Gastrocnemius medialis (tissue), 4 donors: ENCODE measurements around the gene OTULIN. TPM values are rescaled to one million over a fixed set of nuclear protein-coding genes. Genes with fewer than 3 reads are reported as not detected.
A peak's percentile ranks its signal among the peaks of the same experiment; 100 is the strongest.

Experiments used
- ATAC-seq, 2 donors: fragments of 150-250 bp; one replicate each; pipeline ENCODE4 v1.9.1; 2016
- DNase-seq, 2 donors: peaks; one replicate each; pipeline ENCODE4 v3.0.0-alpha.2; 2019
- H3K27ac ChIP-seq, 4 donors: fragments of 200-600 bp; sonication (generic); 1 replicate in 1 of 4; 2 replicates in 3 of 4; pipeline ENCODE4 v1.5.1; 2016 to 2018; ENCODE audit warnings: mild to moderate bottlenecking in 2 of 4, moderate library complexity in 1 of 4
- H3K27me3 ChIP-seq, 3 donors: fragments of 200-600 bp; sonication (generic) in 2 of 3; 1 replicate in 1 of 3; 2 replicates in 2 of 3; pipeline versions ENCODE4 v1.5.1 to v1.6.0; 2016 to 2019; ENCODE audit warnings: mild to moderate bottlenecking in 1 of 3, moderate library complexity in 1 of 3
- H3K36me3 ChIP-seq, 2 donors: fragments of 200-600 bp; sonication (generic) in 1 of 2; one replicate each; pipeline ENCODE4 v1.5.1; 2017 to 2018
- H3K4me1 ChIP-seq, 2 donors: fragments of 200-600 bp; sonication (generic) in 1 of 2; one replicate each; pipeline ENCODE4 v1.5.1; 2016 to 2017; ENCODE audit warnings: mild to moderate bottlenecking in 2 of 2
- H3K4me3 ChIP-seq, 4 donors: fragments of 200-600 bp; sonication (generic) in 3 of 4; 1 replicate in 1 of 4; 2 replicates in 3 of 4; pipeline ENCODE4 v1.5.1; 2016 to 2019; ENCODE audit warnings: mild to moderate bottlenecking in 2 of 4
- H3K9me3 ChIP-seq, 3 donors: fragments of 200-600 bp; sonication (generic) in 2 of 3; 1 replicate in 1 of 3; 2 replicates in 2 of 3; pipeline ENCODE4 v1.5.1; 2016 to 2019
- POLR2A ChIP-seq, 2 donors: fragments of 450-650 bp; IDR thresholded peaks; one replicate each; pipeline ENCODE4 v1.6.1; 2017; ENCODE audit warnings: antibody characterized with exemption in 2 of 2, mild to moderate bottlenecking in 2 of 2, moderate library complexity in 2 of 2
- in situ Hi-C, 4 donors: fragments of 200-750 bp; cut with MboI; loops; one replicate each; pipeline versions ENCODE4 v1.15.0 to v1.8.0; 2017; ENCODE audit warnings: low sequenced_read_pairs in 4 of 4
- intact Hi-C: fragments of 100-400 bp; cut with DNase I; formaldehyde crosslinking; loops from one replicate; pipeline ENCODE4 v1.15.1; 2023; ENCODE audit warnings: low total_unique reads
- total RNA-seq, 4 donors: library from RNA; depleted of rRNA; stranded (reverse); fragments of >200 nt; gene quantifications; one replicate each; pipeline versions ENCODE4 v1.1.0 to v1.2.3, GENCODE V29; 2016
- TF ChIP-seq, protein P1 (sequence below), 5 experiments: fragments of 450-650 bp in 3 of 5; fragments of 200-600 bp in 2 of 5; sonication (generic) in 2 of 5; IDR thresholded peaks in 4 of 5; conservative IDR thresholded peaks in 1 of 5; 1 replicate in 4 of 5; 2 replicates in 1 of 5; pipeline ENCODE4 v1.5.1; 2016 to 2019; ENCODE audit warnings: antibody characterized with exemption in 5 of 5, mild to moderate bottlenecking in 3 of 5, moderate library complexity in 3 of 5

The OTULIN gene
- total RNA-seq, 4 donors from 2014 or later = 15.1 to 28.3 (median 20.2) TPM

DNA sequence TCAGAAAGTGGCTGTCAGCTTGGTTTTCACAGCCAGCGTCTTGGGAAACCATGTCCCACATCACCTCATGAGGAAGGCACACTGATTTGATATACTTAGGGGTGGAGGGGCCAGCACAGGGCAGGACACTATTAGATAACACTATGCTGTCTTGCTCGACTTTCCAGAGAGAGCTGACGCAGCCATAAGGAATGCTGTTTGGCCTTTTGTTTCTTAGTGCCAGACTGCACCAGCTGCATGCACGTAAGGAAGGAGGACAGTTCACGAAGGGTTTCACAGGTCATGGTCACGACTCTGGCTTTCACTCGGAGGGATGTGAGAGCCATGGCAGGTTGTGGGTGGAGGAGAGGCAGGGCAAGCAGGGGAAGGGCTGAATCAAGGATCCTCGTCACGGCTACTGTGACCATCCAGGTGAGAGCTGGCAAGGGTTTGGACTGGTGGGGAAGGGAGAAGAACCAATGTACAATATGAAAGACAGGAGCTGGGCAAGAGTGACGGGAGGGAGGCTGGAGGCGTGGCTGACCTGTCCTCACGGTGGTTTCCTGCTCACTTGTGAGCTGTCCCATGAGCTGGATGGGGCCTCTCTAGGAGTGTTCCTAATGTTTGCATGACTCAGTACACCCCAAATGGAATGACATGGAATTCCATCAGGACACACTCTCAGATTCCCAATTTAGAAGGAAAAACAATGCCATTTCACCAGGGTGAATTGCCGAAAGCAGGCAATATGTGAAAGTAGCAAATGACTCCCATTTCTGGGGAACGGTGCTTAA lies 61.7 kb downstream of the OTULIN start:
- Histone ChIP-seq H3K4me1 (peaks cover 39 to 44% of the 10 kb centered on the region in 2 donors), H3K36me3 (no peaks in the 10 kb centered on the region), H3K27me3 (no peaks in the 10 kb centered on the region), H3K27ac (peak overlapping the region; percentile 77 to 88 (median 83)), H3K9me3 (no peaks in the 10 kb centered on the region), H3K4me3 (no peak overlapping the region)
- TF ChIP-seq, protein P1, sequence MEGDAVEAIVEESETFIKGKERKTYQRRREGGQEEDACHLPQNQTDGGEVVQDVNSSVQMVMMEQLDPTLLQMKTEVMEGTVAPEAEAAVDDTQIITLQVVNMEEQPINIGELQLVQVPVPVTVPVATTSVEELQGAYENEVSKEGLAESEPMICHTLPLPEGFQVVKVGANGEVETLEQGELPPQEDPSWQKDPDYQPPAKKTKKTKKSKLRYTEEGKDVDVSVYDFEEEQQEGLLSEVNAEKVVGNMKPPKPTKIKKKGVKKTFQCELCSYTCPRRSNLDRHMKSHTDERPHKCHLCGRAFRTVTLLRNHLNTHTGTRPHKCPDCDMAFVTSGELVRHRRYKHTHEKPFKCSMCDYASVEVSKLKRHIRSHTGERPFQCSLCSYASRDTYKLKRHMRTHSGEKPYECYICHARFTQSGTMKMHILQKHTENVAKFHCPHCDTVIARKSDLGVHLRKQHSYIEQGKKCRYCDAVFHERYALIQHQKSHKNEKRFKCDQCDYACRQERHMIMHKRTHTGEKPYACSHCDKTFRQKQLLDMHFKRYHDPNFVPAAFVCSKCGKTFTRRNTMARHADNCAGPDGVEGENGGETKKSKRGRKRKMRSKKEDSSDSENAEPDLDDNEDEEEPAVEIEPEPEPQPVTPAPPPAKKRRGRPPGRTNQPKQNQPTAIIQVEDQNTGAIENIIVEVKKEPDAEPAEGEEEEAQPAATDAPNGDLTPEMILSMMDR (IDR thresholded peaks at IDR 0.05 in 4 of 5, conservative IDR thresholded peaks at IDR 0.05 in 1 of 5) = no peak
- no peak for TF ChIP-seq POLR2A (IDR thresholded peaks at IDR 0.05)
- peak; percentile 70 to 71 for ATAC-seq
- peak; percentile 77 to 79 for DNase-seq
- intact Hi-C loops = loop anchor here (2.0 to 5.0 kb wide), 3 partner anchors 35 to 96 kb away; no protein-coding TSS in a partner anchor
- in situ Hi-C loops = loop anchor here (10.0 to 25.0 kb wide), 2 partner anchors 136 to 279 kb away; partner anchors contain the start of gene ANKH (in 2 of the 4)

DNA sequence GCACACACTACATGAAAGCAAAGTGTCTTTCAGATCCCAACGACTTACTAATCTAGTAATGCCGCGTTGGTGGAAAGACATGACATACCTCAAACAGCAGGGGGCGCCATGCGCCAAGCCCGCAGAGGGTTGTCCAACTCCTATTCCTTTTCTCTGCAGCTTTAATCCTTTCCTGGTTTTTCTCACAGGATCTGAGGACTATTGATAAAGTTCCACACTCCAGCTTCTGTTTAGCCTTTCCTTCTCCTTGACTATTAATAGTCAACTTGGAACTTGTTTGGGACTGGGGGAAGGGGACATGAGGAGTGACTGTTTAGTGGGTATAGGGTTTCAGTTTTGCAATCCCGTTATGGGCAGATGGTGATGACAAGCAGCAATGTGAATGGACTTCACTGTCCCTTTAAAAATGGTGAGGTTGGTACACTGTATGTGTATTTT lies 62.9 kb downstream of the OTULIN start:
- H3K27ac ChIP-seq = peak overlapping the region; percentile 77 to 88 (median 83)
- in situ Hi-C loops = loop anchor here (10.0 to 25.0 kb wide), 2 partner anchors 135 to 277 kb away; partner anchors contain the start of gene ANKH (in 2 of the 4)
- ATAC-seq = peak; percentile 76 to 80

DNA sequence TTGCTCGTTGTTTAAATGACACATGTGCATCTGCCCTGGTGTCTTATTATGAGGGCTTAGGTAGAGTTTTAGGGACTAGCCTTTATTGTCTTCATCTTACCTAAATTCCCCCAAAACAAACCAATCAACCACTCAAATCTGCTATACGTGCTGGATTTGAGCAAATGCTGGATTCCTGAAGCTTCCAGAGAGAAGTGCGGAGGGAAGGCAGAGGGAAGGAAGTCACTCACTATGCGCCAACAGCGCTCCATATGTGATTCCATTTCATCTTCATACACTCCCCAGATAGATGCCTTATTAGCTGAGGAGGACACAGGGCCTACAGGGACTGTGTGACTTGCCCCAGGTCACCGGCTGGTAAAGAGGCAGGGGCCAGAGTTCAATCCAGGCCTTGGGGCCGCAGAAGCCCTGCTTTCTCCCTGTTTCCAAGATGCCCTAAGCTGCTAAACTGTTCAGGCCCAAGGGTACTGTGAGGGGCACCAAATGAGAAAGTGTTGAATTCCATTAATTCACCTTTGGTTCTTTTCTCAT lies 63.5 kb downstream of the OTULIN start:
- intact Hi-C loops = loop anchor here (1.0 to 5.0 kb wide), 5 partner anchors 33 to 275 kb away; partner anchors contain the start of gene ANKH
- no peaks in the 10 kb centered on the region for H3K27me3 ChIP-seq
- H3K9me3 ChIP-seq = no peaks in the 10 kb centered on the region
- no peak for DNase-seq
- TF ChIP-seq, protein P1 (IDR thresholded peaks at IDR 0.05 in 4 of 5, conservative IDR thresholded peaks at IDR 0.05 in 1 of 5) = no peak
- no peak for TF ChIP-seq POLR2A (IDR thresholded peaks at IDR 0.05)
- in situ Hi-C loops = loop anchor here (10.0 to 25.0 kb wide), 2 partner anchors 134 to 277 kb away; partner anchors contain the start of gene ANKH (in 2 of the 4)
- H3K4me1 ChIP-seq = peaks cover 39 to 44% of the 10 kb centered on the region in 2 donors
- no peaks in the 10 kb centered on the region for H3K36me3 ChIP-seq
- H3K4me3 ChIP-seq = no peak overlapping the region
- H3K27ac ChIP-seq = peak overlapping the region; percentile 77 to 88 (median 83)
- ATAC-seq = no peak

More for the DNA sequence above, 62.9 kb downstream of the OTULIN start:
- intact Hi-C loops = loop anchor here (1.0 to 5.0 kb wide), 5 partner anchors 33 to 276 kb away; partner anchors contain the start of gene ANKH
- TF ChIP-seq, protein P1 (IDR thresholded peaks at IDR 0.05 in 4 of 5, conservative IDR thresholded peaks at IDR 0.05 in 1 of 5) = peak; percentile 87 to 94 (median 92)
- no peak for TF ChIP-seq POLR2A (IDR thresholded peaks at IDR 0.05)
- H3K4me1 ChIP-seq = peaks cover 39 to 44% of the 10 kb centered on the region in 2 donors
- peak; percentile 56 to 69 for DNase-seq
- no peaks in the 10 kb centered on the region for H3K36me3 ChIP-seq
- no peaks in the 10 kb centered on the region for H3K9me3 ChIP-seq
- no peak overlapping the region for H3K4me3 ChIP-seq
- H3K27me3 ChIP-seq = no peaks in the 10 kb centered on the region

DNA sequence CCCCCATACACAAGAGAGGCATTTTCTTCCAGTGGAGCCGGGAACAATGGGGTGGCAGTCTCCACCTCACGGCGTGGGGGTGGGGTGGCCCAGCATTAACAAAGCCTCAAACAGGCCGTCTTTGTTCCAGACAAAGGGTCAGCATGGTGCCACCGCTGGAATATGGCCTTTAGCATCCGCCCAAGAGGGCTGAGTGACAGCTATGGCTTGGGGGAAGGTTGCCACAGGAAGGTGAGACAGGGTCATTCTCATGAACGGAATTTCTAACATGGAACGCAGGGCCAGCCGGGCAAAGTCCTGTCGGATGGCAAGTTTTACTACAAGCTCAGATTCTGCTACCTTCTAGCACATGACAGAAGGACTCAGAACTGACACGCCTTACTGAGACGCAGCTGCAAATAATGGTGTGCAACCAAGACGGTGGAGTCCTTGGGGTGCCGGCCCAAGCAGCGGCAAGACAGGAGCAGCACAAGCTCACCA lies 64.0 kb downstream of the OTULIN start:
- Histone ChIP-seq H3K27ac (peak overlapping the region; percentile 77 to 88 (median 83)), H3K4me3 (no peak overlapping the region), H3K36me3 (no peaks in the 10 kb centered on the region), H3K9me3 (no peaks in the 10 kb centered on the region), H3K4me1 (peaks cover 39 to 44% of the 10 kb centered on the region in 2 donors), H3K27me3 (no peaks in the 10 kb centered on the region)
- TF ChIP-seq, protein P1 (IDR thresholded peaks at IDR 0.05 in 4 of 5, conservative IDR thresholded peaks at IDR 0.05 in 1 of 5) = no peak
- TF ChIP-seq POLR2A (IDR thresholded peaks at IDR 0.05) = no peak
- peak in 1 of 2 donors; percentile 67 for DNase-seq
- ATAC-seq = peak; percentile 33 to 49
- in situ Hi-C loops (loop anchor here (10.0 to 25.0 kb wide), 2 partner anchors 134 to 276 kb away; partner anchors contain the start of gene ANKH (in 2 of the 4)), intact Hi-C loops (loop anchor here (5.0 kb wide), 1 partner anchor 94 kb away; no protein-coding TSS in a partner anchor)
